ENCODE data around the gene PPCDC. TPM values are rescaled to one million over a fixed set of nuclear protein-coding genes. Genes with fewer than 3 reads are reported as not detected.

PPCDC gene
- total RNA-seq, 2 donors from 2014 or later: 11.1 to 13.6 TPM

GRCh38 chr15:75007216-75007615 is 16.2 kb upstream of the PPCDC start:
- no peak for ATAC-seq
- intact Hi-C loops (cut with DNase I, micrococcal nuclease): no loop called here

GRCh38 chr15:75008221-75008625 is 15.2 kb upstream of the PPCDC start:
- no peak for ATAC-seq
- intact Hi-C loops (cut with DNase I, micrococcal nuclease): no loop called here
- DNase-seq: no peak

More at GRCh38 chr15:75007216-75007615, 16.2 kb upstream of the PPCDC start:
- no peak for DNase-seq

- intact Hi-C loops (cut with DNase I, micrococcal nuclease): no loop called here
- no peak for ATAC-seq
- no peak for DNase-seq
These were observed 14.6 kb upstream of the PPCDC start for GRCh38 chr15:75008629-75009326.

- ATAC-seq (no peak), DNase-seq (no peak)
- intact Hi-C loops (cut with DNase I, micrococcal nuclease): no loop called here
These were observed 7.0 kb upstream of the PPCDC start for GRCh38 chr15:75016431-75016830.

- DNase-seq (no peak), ATAC-seq (no peak)
- intact Hi-C loops (cut with DNase I, micrococcal nuclease): no loop called here
These were observed 3.5 kb upstream of the PPCDC start for GRCh38 chr15:75019916-75020315.

- no peak for ATAC-seq
- intact Hi-C loops (cut with DNase I, micrococcal nuclease): no loop called here
- no peak for DNase-seq
These were observed 2.0 kb upstream of the PPCDC start for GRCh38 chr15:75021341-75021740.

- no peak for DNase-seq
- no peak for ATAC-seq
- intact Hi-C loops (cut with DNase I, micrococcal nuclease): no loop called here
These were observed 608 bp upstream of the PPCDC start for GRCh38 chr15:75022783-75023180.

- DNase-seq: no peak
- intact Hi-C loops (cut with DNase I, micrococcal nuclease): no loop called here
These were observed 664 bp downstream of the PPCDC start for GRCh38 chr15:75023872-75024636.

GRCh38 chr15:75025107-75025506 is 1.7 kb downstream of the PPCDC start:
- no peak for DNase-seq
- intact Hi-C loops (cut with DNase I, micrococcal nuclease): no loop called here
- no peak for ATAC-seq

More at GRCh38 chr15:75023872-75024636, 664 bp downstream of the PPCDC start:
- ATAC-seq: peak; percentile 38

- ATAC-seq: no peak
- intact Hi-C loops (cut with DNase I, micrococcal nuclease): no loop called here
- DNase-seq: no peak
These were observed 2.3 kb downstream of the PPCDC start for GRCh38 chr15:75025548-75026260.

GRCh38 chr15:75027551-75027950 is 4.2 kb downstream of the PPCDC start:
- no peak for ATAC-seq

GRCh38 chr15:75028991-75029377 is 5.6 kb downstream of the PPCDC start:
- intact Hi-C loops (cut with DNase I, micrococcal nuclease): no loop called here
- DNase-seq: no peak
- no peak for ATAC-seq

More at GRCh38 chr15:75027551-75027950, 4.2 kb downstream of the PPCDC start:
- peak in 1 of 2 donors; percentile 55 for DNase-seq
- intact Hi-C loops (cut with DNase I, micrococcal nuclease): no loop called here

- intact Hi-C loops (cut with DNase I, micrococcal nuclease): loop anchor here (2.0 to 5.0 kb wide), 2 partner anchors 175 to 178 kb away; no protein-coding TSS in a partner anchor
- ATAC-seq: peak; percentile 80
- peak; percentile 88 to 97 for DNase-seq
These were observed 6.1 kb downstream of the PPCDC start for GRCh38 chr15:75029378-75030022.

GRCh38 chr15:75030023-75030413 is 6.6 kb downstream of the PPCDC start:
- DNase-seq: no peak
- intact Hi-C loops (cut with DNase I, micrococcal nuclease): loop anchor here (2.0 to 5.0 kb wide), 2 partner anchors 175 to 177 kb away; no protein-coding TSS in a partner anchor
- ATAC-seq: no peak

- no peak for ATAC-seq
- DNase-seq: no peak
- intact Hi-C loops (cut with DNase I, micrococcal nuclease): loop anchor here (2.0 to 5.0 kb wide), 2 partner anchors 174 to 177 kb away; no protein-coding TSS in a partner anchor
These were observed 7.0 kb downstream of the PPCDC start for GRCh38 chr15:75030424-75030823.

- no peak for DNase-seq
- peak; percentile 22 for ATAC-seq
- intact Hi-C loops (cut with DNase I, micrococcal nuclease): loop anchor here (2.0 to 5.0 kb wide), 2 partner anchors 173 to 175 kb away; no protein-coding TSS in a partner anchor
These were observed 8.5 kb downstream of the PPCDC start for GRCh38 chr15:75031848-75032247.

GRCh38 chr15:75032395-75032794 is 9.0 kb downstream of the PPCDC start:
- intact Hi-C loops (cut with DNase I, micrococcal nuclease): loop anchor here in 1 of 2 donors (5.0 kb wide), 1 partner anchor 175 kb away; no protein-coding TSS in a partner anchor
- no peak for DNase-seq
- ATAC-seq: no peak

- DNase-seq: no peak
- intact Hi-C loops (cut with DNase I, micrococcal nuclease): loop anchor here in 1 of 2 donors (5.0 kb wide), 1 partner anchor 173 kb away; no protein-coding TSS in a partner anchor
- ATAC-seq: no peak
These were observed 10.4 kb downstream of the PPCDC start for GRCh38 chr15:75033809-75034208.

GRCh38 chr15:75034615-75035014 is 11.2 kb downstream of the PPCDC start:
- ATAC-seq: no peak
- DNase-seq: no peak
- intact Hi-C loops (cut with DNase I, micrococcal nuclease): loop anchor here in 1 of 2 donors (5.0 kb wide), 1 partner anchor 173 kb away; no protein-coding TSS in a partner anchor

Measured in left colon (tissue), 2 donors.